ENCODE results near the gene IRF8. TPM values are rescaled to one million over a fixed set of nuclear protein-coding genes. Genes with fewer than 3 reads are reported as not detected.
"Not testable (repeated sequence)": the region's sequence is repeated elsewhere in the genome, so short reads cannot be mapped to it uniquely, and the experiment has no call there.

The IRF8 gene
- total RNA-seq, 3 donors from 2014 or later (not counting 1 experiment from before 2014, with no cell fraction given) = 101 to 167 (median 122) TPM

DNA sequence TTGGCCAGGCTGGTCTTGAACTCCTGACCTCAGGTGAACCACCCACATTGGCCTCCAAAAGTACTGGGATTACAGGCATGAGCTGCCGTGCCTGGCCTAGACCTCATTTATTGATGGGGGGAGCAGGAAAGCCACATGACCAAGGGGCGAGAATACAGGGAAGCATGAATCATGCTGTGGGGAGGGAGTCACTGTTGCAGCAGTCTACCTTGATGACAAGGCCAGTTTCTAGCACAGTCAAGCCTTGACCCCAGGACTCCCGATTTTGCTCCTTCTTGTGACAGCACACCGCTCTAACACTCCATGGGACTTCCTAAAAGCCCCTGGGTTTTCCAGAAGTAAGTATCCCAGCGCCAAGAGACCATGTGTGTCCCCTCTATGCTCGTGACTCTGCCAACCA, 42.9 kb upstream of the IRF8 start:
- peaks cover 23% of the 10 kb centered on the region for H3K4me1 ChIP-seq (ENCODE audit: control insufficient read depth, insufficient read depth, low read length)
- Mint-ChIP-seq H3K36me3 (no peaks in the 10 kb centered on the region), H3K27ac (no peak overlapping the region), H3K4me1 (peaks cover 15 to 16% of the 10 kb centered on the region in 2 donors), H3K9me3 (no peaks in the 10 kb centered on the region), H3K27me3 (ENCODE audit: low read depth in 2 of 2) (peaks cover 0 to 7% of the 10 kb centered on the region in 2 donors), H3K4me3 (no peak overlapping the region)
- no peaks in the 10 kb centered on the region for H3K9me3 ChIP-seq (ENCODE audit: control insufficient read depth, insufficient read depth, low read length)
- 75% methylated on average over 6 of the region's 6 CpGs for WGBS (ENCODE audit: insufficient coverage)
- TF ChIP-seq, protein P1, sequence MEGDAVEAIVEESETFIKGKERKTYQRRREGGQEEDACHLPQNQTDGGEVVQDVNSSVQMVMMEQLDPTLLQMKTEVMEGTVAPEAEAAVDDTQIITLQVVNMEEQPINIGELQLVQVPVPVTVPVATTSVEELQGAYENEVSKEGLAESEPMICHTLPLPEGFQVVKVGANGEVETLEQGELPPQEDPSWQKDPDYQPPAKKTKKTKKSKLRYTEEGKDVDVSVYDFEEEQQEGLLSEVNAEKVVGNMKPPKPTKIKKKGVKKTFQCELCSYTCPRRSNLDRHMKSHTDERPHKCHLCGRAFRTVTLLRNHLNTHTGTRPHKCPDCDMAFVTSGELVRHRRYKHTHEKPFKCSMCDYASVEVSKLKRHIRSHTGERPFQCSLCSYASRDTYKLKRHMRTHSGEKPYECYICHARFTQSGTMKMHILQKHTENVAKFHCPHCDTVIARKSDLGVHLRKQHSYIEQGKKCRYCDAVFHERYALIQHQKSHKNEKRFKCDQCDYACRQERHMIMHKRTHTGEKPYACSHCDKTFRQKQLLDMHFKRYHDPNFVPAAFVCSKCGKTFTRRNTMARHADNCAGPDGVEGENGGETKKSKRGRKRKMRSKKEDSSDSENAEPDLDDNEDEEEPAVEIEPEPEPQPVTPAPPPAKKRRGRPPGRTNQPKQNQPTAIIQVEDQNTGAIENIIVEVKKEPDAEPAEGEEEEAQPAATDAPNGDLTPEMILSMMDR (IDR thresholded peaks at IDR 0.05) = no peak
- H3K27me3 ChIP-seq (ENCODE audit: control insufficient read depth, insufficient read depth, low read length) = no peaks in the 10 kb centered on the region
- ATAC-seq (no peak), DNase-seq (no peak)
- no peak overlapping the region for H3K4me3 ChIP-seq (ENCODE audit: low read length)
- no peaks in the 10 kb centered on the region for H3K36me3 ChIP-seq (ENCODE audit: control insufficient read depth, insufficient read depth, low read length)
- intact Hi-C loops (cut with micrococcal nuclease) = no loop called here
- H3K27ac ChIP-seq (ENCODE audit: low read length) = no peak overlapping the region

DNA sequence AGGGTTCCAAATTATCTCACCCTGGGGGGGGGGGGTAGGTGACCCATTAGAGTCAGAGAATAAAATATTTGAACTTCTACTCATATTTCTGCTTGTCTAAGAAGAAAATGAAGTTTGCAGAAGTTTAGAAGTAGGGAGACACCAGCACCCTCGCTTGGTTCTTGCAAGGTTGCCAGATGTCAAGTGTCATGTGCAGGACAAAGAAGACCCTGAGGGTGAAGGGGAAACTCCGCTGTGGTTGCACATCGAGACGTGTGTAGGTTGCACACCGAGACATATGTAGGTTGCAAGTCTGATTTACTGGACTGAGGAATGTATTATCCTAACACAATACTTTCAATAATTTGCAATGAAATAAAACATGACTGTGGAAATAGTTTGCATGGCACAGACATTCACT, 42.4 kb upstream of the IRF8 start:
- Mint-ChIP-seq H3K36me3 (no peaks in the 10 kb centered on the region), H3K9me3 (no peaks in the 10 kb centered on the region), H3K27me3 (ENCODE audit: low read depth in 2 of 2) (peaks cover 0 to 7% of the 10 kb centered on the region in 2 donors), H3K4me1 (peaks cover 15 to 16% of the 10 kb centered on the region in 2 donors), H3K4me3 (no peak overlapping the region), H3K27ac (no peak overlapping the region)
- Histone ChIP-seq H3K27ac (ENCODE audit: low read length) (no peak overlapping the region), H3K4me1 (ENCODE audit: control insufficient read depth, insufficient read depth, low read length) (peaks cover 23% of the 10 kb centered on the region), H3K4me3 (ENCODE audit: low read length) (no peak overlapping the region), H3K27me3 (ENCODE audit: control insufficient read depth, insufficient read depth, low read length) (no peaks in the 10 kb centered on the region), H3K36me3 (ENCODE audit: control insufficient read depth, insufficient read depth, low read length) (no peaks in the 10 kb centered on the region), H3K9me3 (ENCODE audit: control insufficient read depth, insufficient read depth, low read length) (no peaks in the 10 kb centered on the region)
- intact Hi-C loops (cut with micrococcal nuclease) = no loop called here
- DNase-seq = no peak
- TF ChIP-seq, protein P1 (IDR thresholded peaks at IDR 0.05) = no peak
- 73% methylated on average over 3 of the region's 5 CpGs for WGBS (ENCODE audit: insufficient coverage)
- ATAC-seq = no peak

DNA sequence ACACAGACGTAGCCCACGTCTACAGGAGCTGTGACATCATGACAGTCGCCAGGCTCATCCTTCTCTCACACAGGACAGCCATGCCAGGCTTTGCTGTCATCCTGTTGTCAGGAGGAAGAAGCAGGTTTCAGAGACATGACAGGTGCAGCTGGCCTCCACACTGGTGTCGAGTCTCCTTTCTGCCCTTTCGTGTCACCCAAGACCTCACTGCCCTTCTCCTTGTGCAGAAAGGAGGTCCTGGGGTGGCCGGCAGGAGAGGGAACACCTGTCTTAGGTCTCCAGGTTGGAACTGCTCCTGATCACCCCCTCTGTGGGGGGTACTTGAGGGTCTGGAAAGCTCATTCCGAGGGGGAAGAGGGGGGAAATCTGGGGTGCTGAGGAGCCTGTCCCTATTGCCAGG, 41.6 kb upstream of the IRF8 start:
- Histone ChIP-seq H3K4me1 (ENCODE audit: control insufficient read depth, insufficient read depth, low read length) (peaks cover 23% of the 10 kb centered on the region), H3K36me3 (ENCODE audit: control insufficient read depth, insufficient read depth, low read length) (no peaks in the 10 kb centered on the region), H3K27me3 (ENCODE audit: control insufficient read depth, insufficient read depth, low read length) (no peaks in the 10 kb centered on the region), H3K9me3 (ENCODE audit: control insufficient read depth, insufficient read depth, low read length) (no peaks in the 10 kb centered on the region), H3K27ac (ENCODE audit: low read length) (no peak overlapping the region), H3K4me3 (ENCODE audit: low read length) (no peak overlapping the region)
- ATAC-seq = no peak
- H3K4me3 Mint-ChIP-seq = no peak overlapping the region
- peaks cover 15 to 18% of the 10 kb centered on the region in 2 donors for H3K4me1 Mint-ChIP-seq
- no peak overlapping the region for H3K27ac Mint-ChIP-seq
- H3K9me3 Mint-ChIP-seq = no peaks in the 10 kb centered on the region
- TF ChIP-seq, protein P1 (IDR thresholded peaks at IDR 0.05) = no peak
- intact Hi-C loops (cut with micrococcal nuclease) = no loop called here
- no peaks in the 10 kb centered on the region for H3K36me3 Mint-ChIP-seq
- DNase-seq = no peak
- peaks cover 0 to 7% of the 10 kb centered on the region in 2 donors for H3K27me3 Mint-ChIP-seq (ENCODE audit: low read depth in 2 of 2)
- 90% methylated on average over 7 of the region's 7 CpGs for WGBS (ENCODE audit: insufficient coverage)

DNA sequence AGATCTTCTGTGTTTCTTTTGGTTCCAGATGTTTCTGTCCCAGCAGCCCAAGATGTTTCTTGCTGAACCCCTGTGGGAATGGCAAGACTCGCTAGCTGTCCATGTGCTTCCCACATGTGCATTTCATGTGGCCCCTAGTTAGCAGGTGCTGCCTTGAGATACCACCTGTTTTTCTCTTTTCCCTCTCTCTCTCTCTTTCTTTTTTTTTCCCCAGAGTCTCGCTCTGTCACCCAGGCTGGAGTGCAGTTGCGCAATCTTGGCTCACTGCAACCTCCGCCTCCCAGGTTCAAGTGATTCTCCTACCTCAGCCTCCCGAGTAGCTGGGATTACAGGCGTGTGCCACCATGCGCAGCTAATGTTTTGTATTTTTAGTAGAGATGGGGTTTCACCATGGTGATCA, 40.4 kb upstream of the IRF8 start:
- H3K4me3 Mint-ChIP-seq; H3K27ac ChIP-seq (ENCODE audit: low read length); H3K36me3 Mint-ChIP-seq; H3K9me3 ChIP-seq (ENCODE audit: control insufficient read depth, insufficient read depth, low read length); H3K27me3 ChIP-seq (ENCODE audit: control insufficient read depth, insufficient read depth, low read length); H3K36me3 ChIP-seq (ENCODE audit: control insufficient read depth, insufficient read depth, low read length); ATAC-seq; H3K9me3 Mint-ChIP-seq; H3K4me3 ChIP-seq (ENCODE audit: low read length); DNase-seq; H3K27me3 Mint-ChIP-seq (ENCODE audit: low read depth in 2 of 2); intact Hi-C loops (cut with micrococcal nuclease); H3K27ac Mint-ChIP-seq: not testable (repeated sequence)
- H3K4me1 ChIP-seq (ENCODE audit: control insufficient read depth, insufficient read depth, low read length) = peaks cover 20% of the 10 kb centered on the region
- 86% methylated on average over 7 of the region's 7 CpGs for WGBS (ENCODE audit: insufficient coverage)
- H3K4me1 Mint-ChIP-seq = peaks cover 10 to 16% of the 10 kb centered on the region in 2 donors

All from natural killer cell (primary cell).